Measurements from ENCODE around the gene BMP6. TPM values are rescaled to one million over a fixed set of nuclear protein-coding genes. Genes with fewer than 3 reads are reported as not detected.
A peak's percentile ranks its signal among the peaks of the same experiment; 100 is the strongest.

The BMP6 gene
- total and polyA plus RNA-seq, 2 of the 4 experiments (the other 2 are of a cell fraction) = 0.18 to 0.19 TPM

DNA sequence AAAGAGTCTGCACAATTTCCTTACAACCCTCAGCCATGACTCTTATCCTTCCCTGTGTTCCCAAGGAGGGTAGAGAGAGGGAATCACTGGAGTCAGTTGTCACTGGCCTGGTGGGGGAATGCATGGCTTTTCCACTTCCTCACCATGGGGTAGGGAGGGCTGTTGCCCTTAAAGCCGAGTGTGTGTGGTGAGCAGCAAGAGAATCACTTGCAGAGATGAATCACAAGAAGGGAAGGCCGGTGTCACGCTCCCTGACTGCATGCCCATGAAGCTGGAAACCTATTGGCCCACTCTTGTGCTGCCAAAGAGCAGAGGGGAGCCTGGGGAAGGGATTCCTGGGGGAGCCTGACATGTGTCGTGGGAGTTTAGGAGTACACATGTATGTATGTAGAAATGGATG is 18.1 kb upstream of the BMP6 start:
- Histone ChIP-seq H2BK120ac (ENCODE audit: low read depth, low read length) (no peak overlapping the region), H4K20me1 (ENCODE audit: insufficient read depth, low read length) (no peaks in the 10 kb centered on the region), H3K4me1 (ENCODE audit: control insufficient read depth, insufficient read depth, low read length) (no peaks in the 10 kb centered on the region), H3K14ac (replicated peaks; ENCODE audit: low read depth, low read length) (no peak overlapping the region), H2BK15ac (ENCODE audit: low read depth, low read length) (no peak overlapping the region), H3K4me3 (ENCODE audit: insufficient read depth, low read depth, low read length) (no peak overlapping the region), H4K91ac (ENCODE audit: insufficient read depth, low read depth, low read length) (no peak overlapping the region), H3K23ac (ENCODE audit: low read depth, low read length) (no peak overlapping the region), H2BK20ac (ENCODE audit: low read depth, low read length) (no peak overlapping the region), H3K27ac (ENCODE audit: insufficient read depth, low read length) (no peak overlapping the region), H2BK5ac (ENCODE audit: low read depth, low read length, poor library complexity, severe bottlenecking) (no peak overlapping the region), H4K5ac (ENCODE audit: low read depth, low read length) (0 out of 2 replicates have a peak overlapping the region, but pooled peaks have one; percentile 14), H3K4me2 (ENCODE audit: low read depth, low read length) (no peak overlapping the region), H3K9me3 (ENCODE audit: control insufficient read depth, insufficient read depth, low read length) (peaks cover 6% of the 10 kb centered on the region), H2AK9ac (replicated peaks; ENCODE audit: low read depth, low read length, poor library complexity) (no peak overlapping the region), H2AFZ (replicated peaks; ENCODE audit: low read length, poor library complexity) (no peak overlapping the region), H3K36me3 (ENCODE audit: control insufficient read depth, insufficient read depth, low read length) (no peaks in the 10 kb centered on the region), H3K18ac (ENCODE audit: low read depth, low read length) (no peak overlapping the region), H3K9ac (ENCODE audit: low read depth, low read length) (no peak overlapping the region), H3K27me3 (ENCODE audit: control insufficient read depth, insufficient read depth, low read length) (no peaks in the 10 kb centered on the region), H3K79me1 (ENCODE audit: low read depth in 1 of 2, low read length in 2 of 2) (no peaks in the 10 kb centered on the region), H4K8ac (ENCODE audit: low read depth in 2 of 2, low read length in 2 of 2) (no peak overlapping the region), H3K4ac (ENCODE audit: low read depth, low read length) (no peak overlapping the region), H2AK5ac (ENCODE audit: low read depth, low read length) (no peak overlapping the region), H3K56ac (ENCODE audit: extremely low read depth, insufficient read depth, low read length) (no peak overlapping the region), H3K9me1 (ENCODE audit: insufficient read depth, low read length) (no peaks in the 10 kb centered on the region)
- in situ Hi-C loops (cut with MboI; ENCODE audit: low sequenced_read_pairs) (no loop called here), dilution Hi-C loops (cut with HindIII; ENCODE audit: low sequenced_read_pairs, unreplicated experiment) (no loop called here), intact Hi-C loops (cut with micrococcal nuclease) (no loop called here)
- peak; percentile 76 for ATAC-seq (ENCODE audit: low read depth)
- peak; percentile 61 for DNase-seq
- ChIA-PET POLR2A (ENCODE audit: unreplicated experiment) (no interaction called here), CTCF (no interaction called here)
- TF ChIP-seq CHD1 (IDR thresholded peaks at IDR 0.05; ENCODE audit: low read depth, low read length) (no peak), POLR2A (IDR thresholded peaks at IDR 0.05; ENCODE audit: low read depth, low read length) (no peak), MAZ (IDR thresholded peaks at IDR 0.05; ENCODE audit: borderline replicate concordance, low read depth, low read length) (no peak), SMC3 (IDR thresholded peaks at IDR 0.05; ENCODE audit: low read depth, low read length) (no peak), RAD21 (IDR thresholded peaks at IDR 0.05; ENCODE audit: low read length) (no peak), RCOR1 (IDR thresholded peaks at IDR 0.05; ENCODE audit: insufficient replicate concordance, low read length) (no peak), MXI1 (IDR thresholded peaks at IDR 0.05; ENCODE audit: borderline replicate concordance, low read depth, low read length) (no peak), RFX5 (IDR thresholded peaks at IDR 0.05; ENCODE audit: low read depth, low read length) (no peak), BHLHE40 (IDR thresholded peaks at IDR 0.05; ENCODE audit: low read depth, low read length) (no peak), MAFK (IDR thresholded peaks at IDR 0.05; ENCODE audit: low read depth, low read length) (no peak)
- TF ChIP-seq, protein P1, sequence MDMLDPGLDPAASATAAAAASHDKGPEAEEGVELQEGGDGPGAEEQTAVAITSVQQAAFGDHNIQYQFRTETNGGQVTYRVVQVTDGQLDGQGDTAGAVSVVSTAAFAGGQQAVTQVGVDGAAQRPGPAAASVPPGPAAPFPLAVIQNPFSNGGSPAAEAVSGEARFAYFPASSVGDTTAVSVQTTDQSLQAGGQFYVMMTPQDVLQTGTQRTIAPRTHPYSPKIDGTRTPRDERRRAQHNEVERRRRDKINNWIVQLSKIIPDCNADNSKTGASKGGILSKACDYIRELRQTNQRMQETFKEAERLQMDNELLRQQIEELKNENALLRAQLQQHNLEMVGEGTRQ (IDR thresholded peaks at IDR 0.05; ENCODE audit: low read depth, low read length) = no peak
- TF ChIP-seq, protein P2, sequence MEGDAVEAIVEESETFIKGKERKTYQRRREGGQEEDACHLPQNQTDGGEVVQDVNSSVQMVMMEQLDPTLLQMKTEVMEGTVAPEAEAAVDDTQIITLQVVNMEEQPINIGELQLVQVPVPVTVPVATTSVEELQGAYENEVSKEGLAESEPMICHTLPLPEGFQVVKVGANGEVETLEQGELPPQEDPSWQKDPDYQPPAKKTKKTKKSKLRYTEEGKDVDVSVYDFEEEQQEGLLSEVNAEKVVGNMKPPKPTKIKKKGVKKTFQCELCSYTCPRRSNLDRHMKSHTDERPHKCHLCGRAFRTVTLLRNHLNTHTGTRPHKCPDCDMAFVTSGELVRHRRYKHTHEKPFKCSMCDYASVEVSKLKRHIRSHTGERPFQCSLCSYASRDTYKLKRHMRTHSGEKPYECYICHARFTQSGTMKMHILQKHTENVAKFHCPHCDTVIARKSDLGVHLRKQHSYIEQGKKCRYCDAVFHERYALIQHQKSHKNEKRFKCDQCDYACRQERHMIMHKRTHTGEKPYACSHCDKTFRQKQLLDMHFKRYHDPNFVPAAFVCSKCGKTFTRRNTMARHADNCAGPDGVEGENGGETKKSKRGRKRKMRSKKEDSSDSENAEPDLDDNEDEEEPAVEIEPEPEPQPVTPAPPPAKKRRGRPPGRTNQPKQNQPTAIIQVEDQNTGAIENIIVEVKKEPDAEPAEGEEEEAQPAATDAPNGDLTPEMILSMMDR (conservative IDR thresholded peaks at IDR 0.05; ENCODE audit: low read depth, low read length) = no peak
- no TSS peak for BruUV-seq (replicated peaks)
- WGBS, 2 experiments (ENCODE audit: extremely low coverage in 2 of 2, insufficient read length in 1 of 2) = 68% methylated on average over 3 of the region's 4 CpGs; no CpG with 5 or more reads in 1 of the 2 experiments
